Natural killer cell (primary cell): ENCODE data around the gene ST6GAL1. TPM values are rescaled to one million over a fixed set of nuclear protein-coding genes. Genes with fewer than 3 reads are reported as not detected.

Experiments used
- ATAC-seq, 3 donors: fragments of 150-1000 bp in 2 of 3; fragments of 200-7000 bp in 1 of 3; cut with Tn5 transposase; 1 replicate in 1 of 3; 2 replicates in 2 of 3; pipeline ENCODE4 v1.10.0; 2021; ENCODE audit warnings: mild to moderate bottlenecking in 2 of 3, moderate library complexity in 2 of 3
- DNase-seq, 2 donors: peaks; one replicate each; pipeline versions ENCODE4 v3.0.0 to v3.0.0-alpha.2; 2013 to 2021; ENCODE audit warnings: mixed read lengths in 1 of 2
- H3K27ac ChIP-seq: one replicate; pipeline ENCODE4 v1.5.1; 2013; ENCODE audit warnings: mild to moderate bottlenecking, low read length
- H3K27me3 ChIP-seq: one replicate; pipeline ENCODE4 v1.6.1; 2013; ENCODE audit warnings: low read length; ENCODE audit not compliant: control insufficient read depth, insufficient read depth
- H3K36me3 ChIP-seq: one replicate; pipeline ENCODE4 v1.6.1; 2013; ENCODE audit warnings: low read length; ENCODE audit not compliant: control insufficient read depth, insufficient read depth
- H3K4me1 ChIP-seq: one replicate; pipeline ENCODE4 v1.6.1; 2013; ENCODE audit warnings: low read length; ENCODE audit not compliant: control insufficient read depth, insufficient read depth
- H3K4me3 ChIP-seq: one replicate; pipeline ENCODE4 v1.5.1; 2013; ENCODE audit warnings: low read length
- H3K9me3 ChIP-seq: one replicate; pipeline ENCODE4 v1.6.1; 2013; ENCODE audit warnings: low read length; ENCODE audit not compliant: control insufficient read depth, insufficient read depth
- H3K27ac Mint-ChIP-seq, 2 donors: one replicate each; pipeline ENCODE4 v1.8.0; 2022; ENCODE audit warnings: mild to moderate bottlenecking in 2 of 2, mixed read lengths in 2 of 2, moderate library complexity in 1 of 2
- H3K27me3 Mint-ChIP-seq, 2 donors: one replicate each; pipeline ENCODE4 v1.8.0; 2022; ENCODE audit warnings: low read depth in 2 of 2, mixed read lengths in 2 of 2
- H3K36me3 Mint-ChIP-seq: one replicate; pipeline ENCODE4 v1.8.0; 2022; ENCODE audit warnings: mixed read lengths
- H3K4me1 Mint-ChIP-seq, 2 donors: one replicate each; pipeline ENCODE4 v1.8.0; 2022; ENCODE audit warnings: mixed read lengths in 2 of 2
- H3K4me3 Mint-ChIP-seq: one replicate; pipeline ENCODE4 v1.8.0; 2022; ENCODE audit warnings: mild to moderate bottlenecking, moderate library complexity, mixed read lengths
- H3K9me3 Mint-ChIP-seq, 2 donors: one replicate each; pipeline ENCODE4 v1.8.0; 2022; ENCODE audit warnings: mixed read lengths in 2 of 2
- CTCF ChIP-seq: fragments of 200-600 bp; IDR thresholded peaks from one replicate; pipeline ENCODE4 v1.8.0; 2022; ENCODE audit warnings: antibody characterized with exemption
- WGBS: methylation state at CpG from one replicate; pipeline ENCODE4 v1.1.7; 2013; ENCODE audit warnings: missing lambda C conversion rate; ENCODE audit not compliant: insufficient coverage; 5-methylcytosine and 5-hydroxymethylcytosine counted together
- intact Hi-C: fragments of 100-400 bp; cut with micrococcal nuclease; formaldehyde crosslinking; loops from one replicate; pipeline ENCODE4 v1.14.2; 2022
- total RNA-seq, 4 donors: library from RNA; stranded (reverse); fragments of 120-200 nt in 1 of 4; gene quantifications; one replicate each; pipeline versions ENCODE4 v1.2.3 to v1.2.4, GENCODE V29; 2013 to 2022

Gene ST6GAL1
- total RNA-seq, 3 donors from 2014 or later (not counting 1 experiment from before 2014, with no cell fraction given) = 121 to 182 (median 146) TPM

GRCh38 chr3:187000711-187001151 is 70.4 kb downstream of the ST6GAL1 start:
- Histone ChIP-seq H3K36me3 (peaks cover 16% of the 10 kb centered on the region), H3K27me3 (no peaks in the 10 kb centered on the region), H3K27ac (peak overlapping the region; percentile 81), H3K4me1 (peaks cover 47% of the 10 kb centered on the region), H3K4me3 (no peak overlapping the region), H3K9me3 (no peaks in the 10 kb centered on the region)
- Mint-ChIP-seq H3K9me3 (peaks cover 0 to 2% of the 10 kb centered on the region in 2 donors), H3K27ac (peak overlapping the region; percentile 64 to 75), H3K36me3 (peaks cover 12% of the 10 kb centered on the region), H3K4me1 (peaks cover 59 to 62% of the 10 kb centered on the region in 2 donors), H3K4me3 (no peak overlapping the region), H3K27me3 (no peaks in the 10 kb centered on the region)
- TF ChIP-seq CTCF = no peak
- WGBS = 18% methylated on average over 4 of the region's 4 CpGs
- intact Hi-C loops = no loop called here
- DNase-seq (peak in 1 of 2 donors; percentile 23), ATAC-seq (peak; percentile 44 to 58 (median 57))

GRCh38 chr3:187002915-187003314 is 72.6 kb downstream of the ST6GAL1 start:
- Mint-ChIP-seq H3K27me3 (no peaks in the 10 kb centered on the region), H3K9me3 (peaks cover 0 to 2% of the 10 kb centered on the region in 2 donors), H3K36me3 (peaks cover 26% of the 10 kb centered on the region), H3K27ac (peak overlapping the region in 1 of 2 donors; percentile 41), H3K4me1 (peaks cover 56 to 64% of the 10 kb centered on the region in 2 donors), H3K4me3 (no peak overlapping the region)
- Histone ChIP-seq H3K27me3 (no peaks in the 10 kb centered on the region), H3K9me3 (no peaks in the 10 kb centered on the region), H3K36me3 (peaks cover 13% of the 10 kb centered on the region), H3K27ac (no peak overlapping the region), H3K4me3 (no peak overlapping the region), H3K4me1 (peaks cover 51% of the 10 kb centered on the region)
- 95% methylated on average over 4 of the region's 4 CpGs for WGBS
- intact Hi-C loops = no loop called here
- DNase-seq (no peak), ATAC-seq (no peak)
- TF ChIP-seq CTCF = no peak

- DNase-seq (peak in 1 of 2 donors; percentile 38), ATAC-seq (peak in 2 of 3 donors; percentile 43 to 46)
- Mint-ChIP-seq H3K9me3 (peaks cover 2 to 3% of the 10 kb centered on the region in 2 donors), H3K4me3 (peak overlapping the region; percentile 36), H3K36me3 (peaks cover 29% of the 10 kb centered on the region), H3K27me3 (no peaks in the 10 kb centered on the region), H3K27ac (peak overlapping the region; percentile 75 to 84), H3K4me1 (peaks cover 49 to 64% of the 10 kb centered on the region in 2 donors)
- 98% methylated on average over 3 of the region's 3 CpGs for WGBS
- Histone ChIP-seq H3K4me1 (peaks cover 30% of the 10 kb centered on the region), H3K27ac (no peak overlapping the region), H3K36me3 (peaks cover 10% of the 10 kb centered on the region), H3K9me3 (no peaks in the 10 kb centered on the region), H3K4me3 (no peak overlapping the region), H3K27me3 (no peaks in the 10 kb centered on the region)
- TF ChIP-seq CTCF = no peak
- intact Hi-C loops = no loop called here
Observed at GRCh38 chr3:187005827-187006481, 75.6 kb downstream of the ST6GAL1 start.
